ENCODE results near the gene MON2.

Gene MON2

DNA sequence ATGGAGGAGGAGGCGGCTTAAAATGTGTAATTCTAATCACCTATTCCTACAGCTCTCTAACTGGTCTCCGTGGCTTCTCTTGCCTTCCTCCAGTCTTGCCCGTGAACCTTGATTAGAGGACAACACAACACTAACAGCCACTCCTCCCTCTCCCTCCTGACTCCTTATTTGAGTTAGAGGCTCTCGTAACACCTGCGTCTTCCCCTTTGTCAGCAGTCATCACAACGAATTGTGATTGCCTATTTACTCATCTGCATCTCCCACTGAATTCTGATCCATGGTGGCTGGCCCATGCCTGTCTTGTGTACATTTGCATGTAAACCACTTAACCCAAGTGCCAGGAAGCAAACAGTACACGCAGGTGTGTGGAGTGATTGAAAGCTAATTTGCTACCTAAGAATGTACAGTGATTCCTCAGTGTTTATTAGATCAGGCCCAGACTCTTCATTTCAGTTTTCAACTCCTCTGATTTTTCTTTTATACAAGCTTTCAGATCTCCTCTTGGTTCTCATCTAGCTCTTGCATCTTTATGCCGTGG lies 154.5 kb downstream of the MON2 start:
- Histone ChIP-seq H3K4me3 (ENCODE audit: low read length) (no peak overlapping the region), H4K8ac (ENCODE audit: low read depth, low read length) (no peak overlapping the region), H3K23ac (ENCODE audit: low read length) (no peak overlapping the region), H4K5ac (ENCODE audit: low read length) (no peak overlapping the region), H3K56ac (ENCODE audit: low read length) (no peak overlapping the region), H2AK5ac (ENCODE audit: low read length) (no peak overlapping the region), H3K27me3 (ENCODE audit: insufficient read depth, low read length, poor library complexity) (no peaks in the 10 kb centered on the region), H3K27ac (ENCODE audit: low read depth, low read length) (no peak overlapping the region), H2BK5ac (ENCODE audit: low read length) (no peak overlapping the region), H2BK120ac (ENCODE audit: low read depth, low read length) (no peak overlapping the region), H3K4ac (ENCODE audit: low read depth, low read length) (no peak overlapping the region), H3K4me1 (ENCODE audit: control insufficient read depth, low read depth, low read length) (peaks cover 8% of the 10 kb centered on the region), H3K79me1 (ENCODE audit: low read length) (no peaks in the 10 kb centered on the region), H3K36me3 (ENCODE audit: control insufficient read depth, insufficient read depth, low read length) (no peaks in the 10 kb centered on the region), H3K18ac (ENCODE audit: low read length) (no peak overlapping the region), H3K9ac (ENCODE audit: low read length) (no peak overlapping the region), H3K79me2 (ENCODE audit: control insufficient read depth, insufficient read depth, low read length) (no peaks in the 10 kb centered on the region), H2BK15ac (replicated peaks; ENCODE audit: low read depth) (no peak overlapping the region), H3K4me2 (ENCODE audit: low read length) (no peak overlapping the region)
- no CpG with 5 or more reads among the region's 8 CpGs for WGBS (ENCODE audit: extremely low coverage, insufficient coverage, low lambda C conversion rate)
- DNase-seq: no peak

- Histone ChIP-seq H2BK5ac (ENCODE audit: low read length) (no peak overlapping the region), H3K23ac (ENCODE audit: low read length) (no peak overlapping the region), H3K4me1 (ENCODE audit: control insufficient read depth, low read depth, low read length) (peaks cover 8% of the 10 kb centered on the region), H3K79me2 (ENCODE audit: control insufficient read depth, insufficient read depth, low read length) (no peaks in the 10 kb centered on the region), H3K27ac (ENCODE audit: low read depth, low read length) (no peak overlapping the region), H4K8ac (ENCODE audit: low read depth, low read length) (no peak overlapping the region), H3K4me2 (ENCODE audit: low read length) (no peak overlapping the region), H3K27me3 (ENCODE audit: insufficient read depth, low read length, poor library complexity) (no peaks in the 10 kb centered on the region), H2BK15ac (replicated peaks; ENCODE audit: low read depth) (no peak overlapping the region), H3K4me3 (ENCODE audit: low read length) (no peak overlapping the region), H3K18ac (ENCODE audit: low read length) (no peak overlapping the region), H3K36me3 (ENCODE audit: control insufficient read depth, insufficient read depth, low read length) (no peaks in the 10 kb centered on the region), H3K9ac (ENCODE audit: low read length) (no peak overlapping the region), H2BK120ac (ENCODE audit: low read depth, low read length) (no peak overlapping the region), H3K4ac (ENCODE audit: low read depth, low read length) (no peak overlapping the region), H3K79me1 (ENCODE audit: low read length) (no peaks in the 10 kb centered on the region), H4K5ac (ENCODE audit: low read length) (no peak overlapping the region), H2AK5ac (ENCODE audit: low read length) (no peak overlapping the region), H3K56ac (ENCODE audit: low read length) (no peak overlapping the region)
- no peak for DNase-seq
- no CpG with 5 or more reads among the region's 2 CpGs for WGBS (ENCODE audit: extremely low coverage, insufficient coverage, low lambda C conversion rate)
These were observed 155.6 kb downstream of the MON2 start for GRCh38 chr12:62622177-62622576.

DNA sequence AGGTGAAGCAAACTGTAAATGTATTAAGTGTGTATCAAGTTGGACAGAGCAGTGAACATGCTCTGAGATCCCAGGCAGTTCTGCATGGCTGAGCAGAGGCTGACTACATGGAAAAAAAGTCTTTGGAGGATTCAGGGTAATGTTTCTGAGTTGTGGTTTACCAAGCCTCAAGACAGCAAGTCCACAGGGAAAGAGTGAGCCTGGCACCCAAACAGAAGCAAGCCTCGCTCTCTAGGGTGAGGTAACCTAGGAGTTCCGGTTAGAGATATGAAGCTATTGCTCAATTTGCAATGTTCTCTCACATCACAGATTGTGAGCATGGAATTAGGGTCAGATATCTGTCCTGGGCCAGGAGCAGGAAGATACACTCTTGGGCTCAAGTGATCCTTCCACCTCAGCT lies 158.6 kb downstream of the MON2 start:
- no peaks in the 10 kb centered on the region for H3K79me1 ChIP-seq (ENCODE audit: low read length)
- H3K27ac ChIP-seq (ENCODE audit: low read depth, low read length): no peak overlapping the region
- H3K4me1 ChIP-seq (ENCODE audit: control insufficient read depth, low read depth, low read length): peaks cover 3% of the 10 kb centered on the region
- no peak overlapping the region for H2AK5ac ChIP-seq (ENCODE audit: low read length)
- H3K23ac ChIP-seq (ENCODE audit: low read length): no peak overlapping the region
- H3K18ac ChIP-seq (ENCODE audit: low read length): no peak overlapping the region
- no peaks in the 10 kb centered on the region for H3K79me2 ChIP-seq (ENCODE audit: control insufficient read depth, insufficient read depth, low read length)
- no peak overlapping the region for H2BK15ac ChIP-seq (replicated peaks; ENCODE audit: low read depth)
- DNase-seq: peak; percentile 53
- no peak overlapping the region for H3K4me3 ChIP-seq (ENCODE audit: low read length)
- WGBS (ENCODE audit: extremely low coverage, insufficient coverage, low lambda C conversion rate): no CpG with 5 or more reads among the region's 2 CpGs
- no peak overlapping the region for H2BK5ac ChIP-seq (ENCODE audit: low read length)
- H3K9ac ChIP-seq (ENCODE audit: low read length): no peak overlapping the region
- no peak overlapping the region for H4K5ac ChIP-seq (ENCODE audit: low read length)
- H3K56ac ChIP-seq (ENCODE audit: low read length): no peak overlapping the region
- H4K8ac ChIP-seq (ENCODE audit: low read depth, low read length): no peak overlapping the region
- H2BK120ac ChIP-seq (ENCODE audit: low read depth, low read length): no peak overlapping the region
- no peak overlapping the region for H3K4ac ChIP-seq (ENCODE audit: low read depth, low read length)
- no peaks in the 10 kb centered on the region for H3K36me3 ChIP-seq (ENCODE audit: control insufficient read depth, insufficient read depth, low read length)
- H3K27me3 ChIP-seq (ENCODE audit: insufficient read depth, low read length, poor library complexity): no peaks in the 10 kb centered on the region
- no peak overlapping the region for H3K4me2 ChIP-seq (ENCODE audit: low read length)

DNA sequence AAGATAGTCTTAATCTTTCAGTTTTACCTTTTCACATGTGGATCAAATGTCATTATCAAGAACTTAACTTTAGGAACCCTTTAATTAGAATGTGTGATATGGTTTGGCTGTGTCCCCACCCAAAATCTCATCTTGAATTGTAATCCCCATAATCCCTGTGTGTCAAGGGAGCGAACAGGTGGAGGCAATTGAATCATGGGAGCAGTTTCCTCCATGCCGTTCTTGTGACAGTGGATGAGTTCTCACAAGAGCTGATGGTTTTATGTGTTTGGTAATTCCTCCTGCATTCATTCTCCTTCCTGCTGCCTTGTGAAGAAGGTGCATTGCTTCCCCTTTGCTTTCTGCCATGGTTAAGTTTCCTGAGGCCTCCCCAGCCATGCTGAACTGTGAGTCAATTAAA lies 160.6 kb downstream of the MON2 start:
- WGBS (ENCODE audit: extremely low coverage, insufficient coverage, low lambda C conversion rate): no CpG with 5 or more reads among the region's 2 CpGs
- Histone ChIP-seq H4K8ac (ENCODE audit: low read depth, low read length) (no peak overlapping the region), H2AK5ac (ENCODE audit: low read length) (no peak overlapping the region), H3K23ac (ENCODE audit: low read length) (no peak overlapping the region), H2BK5ac (ENCODE audit: low read length) (no peak overlapping the region), H3K36me3 (ENCODE audit: control insufficient read depth, insufficient read depth, low read length) (no peaks in the 10 kb centered on the region), H3K79me2 (ENCODE audit: control insufficient read depth, insufficient read depth, low read length) (no peaks in the 10 kb centered on the region), H2BK120ac (ENCODE audit: low read depth, low read length) (no peak overlapping the region), H3K4ac (ENCODE audit: low read depth, low read length) (no peak overlapping the region), H3K4me3 (ENCODE audit: low read length) (no peak overlapping the region), H3K56ac (ENCODE audit: low read length) (no peak overlapping the region), H3K9ac (ENCODE audit: low read length) (no peak overlapping the region), H3K79me1 (ENCODE audit: low read length) (no peaks in the 10 kb centered on the region), H3K4me1 (ENCODE audit: control insufficient read depth, low read depth, low read length) (peaks cover 9% of the 10 kb centered on the region), H4K5ac (ENCODE audit: low read length) (no peak overlapping the region), H3K4me2 (ENCODE audit: low read length) (no peak overlapping the region), H3K27ac (ENCODE audit: low read depth, low read length) (no peak overlapping the region), H3K18ac (ENCODE audit: low read length) (no peak overlapping the region), H2BK15ac (replicated peaks; ENCODE audit: low read depth) (peak overlapping the region; percentile 21), H3K27me3 (ENCODE audit: insufficient read depth, low read length, poor library complexity) (no peaks in the 10 kb centered on the region)
- no peak for DNase-seq

GRCh38 chr12:62629413-62629812 lies 162.8 kb downstream of the MON2 start:
- WGBS (ENCODE audit: extremely low coverage, insufficient coverage, low lambda C conversion rate): no CpG with 5 or more reads among the region's 4 CpGs
- Histone ChIP-seq H3K4ac (ENCODE audit: low read depth, low read length) (no peak overlapping the region), H2BK5ac (ENCODE audit: low read length) (no peak overlapping the region), H3K18ac (ENCODE audit: low read length) (no peak overlapping the region), H3K9ac (ENCODE audit: low read length) (no peak overlapping the region), H3K4me1 (ENCODE audit: control insufficient read depth, low read depth, low read length) (peaks cover 12% of the 10 kb centered on the region), H3K36me3 (ENCODE audit: control insufficient read depth, insufficient read depth, low read length) (no peaks in the 10 kb centered on the region), H2BK120ac (ENCODE audit: low read depth, low read length) (no peak overlapping the region), H2BK15ac (replicated peaks; ENCODE audit: low read depth) (no peak overlapping the region), H3K27ac (ENCODE audit: low read depth, low read length) (no peak overlapping the region), H3K4me3 (ENCODE audit: low read length) (no peak overlapping the region), H4K8ac (ENCODE audit: low read depth, low read length) (no peak overlapping the region), H3K79me1 (ENCODE audit: low read length) (no peaks in the 10 kb centered on the region), H3K27me3 (ENCODE audit: insufficient read depth, low read length, poor library complexity) (no peaks in the 10 kb centered on the region), H4K5ac (ENCODE audit: low read length) (no peak overlapping the region), H2AK5ac (ENCODE audit: low read length) (no peak overlapping the region), H3K23ac (ENCODE audit: low read length) (no peak overlapping the region), H3K4me2 (ENCODE audit: low read length) (no peak overlapping the region), H3K79me2 (ENCODE audit: control insufficient read depth, insufficient read depth, low read length) (no peaks in the 10 kb centered on the region), H3K56ac (ENCODE audit: low read length) (no peak overlapping the region)
- peak; percentile 56 for DNase-seq
